HCT116 (cell line): ENCODE results near the gene NAXE. TPM values are rescaled to one million over a fixed set of nuclear protein-coding genes. Genes with fewer than 3 reads are reported as not detected.

ENCODE experiments used
- ATAC-seq: fragments of 200-7000 bp; cut with Tn5 transposase; 2 replicates; pipeline ENCODE4 v1.9.1; 2020; ENCODE audit warnings: mild to moderate bottlenecking, moderate library complexity
- BruUV-seq: library from RNA; stranded (reverse); fragments of 400-500 nt; replicated peaks from 2 replicates; lab custom pipeline; 2021; lab: Mats Ljungman, UMichigan
- CTCF ChIA-PET: fragments of 300-600 bp; sonication (Branson Sonifier 250); formaldehyde crosslinking; loops from one replicate; lab custom pipeline; 2021; ENCODE audit warnings: antibody characterized with exemption; lab: Charles Lee
- POLR2A ChIA-PET: fragments of 300-600, 350-600 bp; sonication (Branson Sonifier 250); formaldehyde crosslinking; loops from one replicate; lab custom pipeline; 2021; ENCODE audit warnings: antibody characterized with exemption; lab: Charles Lee
- RAD21 ChIA-PET, 2 experiments: fragments of 300-600 bp; sonication (Branson Sonifier 250); formaldehyde crosslinking; loops; one replicate each; lab custom pipeline; 2023; ENCODE audit warnings: low total read pairs in 2 of 2; ENCODE audit not compliant: uncharacterized antibody in 2 of 2, unreplicated experiment in 2 of 2, low non-redundant PET in 1 of 2; lab: Charles Lee
- DNase-seq: peaks from one replicate; pipeline ENCODE4 v3.0.0-alpha.2; 2010; ENCODE audit warnings: low read depth, low spot score
- H2AFZ ChIP-seq: fragments of 200-600 bp; shearing (Covaris generic), sonication (generic); 2 replicates; pipeline ENCODE4 v1.6.1; 2017; ENCODE audit warnings: low read depth, mixed run types, mixed read lengths, antibody characterized with exemption, low read length; ENCODE audit not compliant: poor library complexity, severe bottlenecking
- H3K27ac ChIP-seq: 2 replicates; pipeline ENCODE4 v1.5.1; 2012; ENCODE audit warnings: low read depth, low read length
- H3K27me3 ChIP-seq: fragments of 200-600 bp; sonication (generic); 2 replicates; pipeline ENCODE4 v1.6.1; 2016; ENCODE audit warnings: mixed run types, low read length, mixed read lengths; ENCODE audit not compliant: insufficient read depth
- H3K36me3 ChIP-seq, 2 experiments: fragments of 200-500 bp in 1 of 2; fragments of 200-600 bp in 1 of 2; sonication (Bioruptor generic) in 1 of 2; sonication (generic) in 1 of 2; 2 replicates each; pipeline versions ENCODE4 v1.5.1 to v1.6.1; 2014 to 2016; ENCODE audit warnings: low read length in 2 of 2, inconsistent platforms in 1 of 2, mixed read lengths in 1 of 2, mixed run types in 1 of 2; ENCODE audit not compliant: insufficient read depth in 2 of 2, control insufficient read depth in 1 of 2
- H3K4me1 ChIP-seq, 2 experiments: fragments of 200-600 bp in 1 of 2; sonication (generic) in 1 of 2; 2 replicates each; pipeline versions ENCODE4 v1.5.1 to v1.6.1; 2012 to 2017; ENCODE audit warnings: low read length in 2 of 2, inconsistent platforms in 1 of 2, mild to moderate bottlenecking in 1 of 2, mixed read lengths in 1 of 2, mixed run types in 1 of 2, moderate library complexity in 1 of 2; ENCODE audit not compliant: insufficient read depth in 2 of 2, control insufficient read depth in 1 of 2
- H3K4me2 ChIP-seq: fragments of 200-600 bp; sonication (generic); 2 replicates; pipeline ENCODE4 v1.6.1; 2017; ENCODE audit warnings: mixed run types, low read length, mixed read lengths
- H3K4me3 ChIP-seq, 2 experiments: fragments of 200-600 bp in 1 of 2; sonication (generic) in 1 of 2; replicated peaks in 1 of 2; 2 replicates each; pipeline ENCODE4 v1.5.1; 2011 to 2016; ENCODE audit warnings: low read length in 2 of 2, control low read depth in 1 of 2, low read depth in 1 of 2, mild to moderate bottlenecking in 1 of 2, mixed read lengths in 1 of 2, mixed run types in 1 of 2
- H3K79me2 ChIP-seq: fragments of 200-600 bp; sonication (generic); 2 replicates; pipeline ENCODE4 v1.6.1; 2017; ENCODE audit warnings: mild to moderate bottlenecking, mixed run types, low read length, moderate library complexity, mixed read lengths; ENCODE audit not compliant: insufficient read depth
- H3K9ac ChIP-seq: fragments of 200-600 bp; sonication (generic); 2 replicates; pipeline ENCODE4 v1.6.1; 2016; ENCODE audit warnings: low read length, mixed read lengths
- H3K9me2 ChIP-seq: fragments of 200-600 bp; sonication (generic), shearing (Covaris generic); 2 replicates; pipeline ENCODE4 v1.6.1; 2017; ENCODE audit warnings: mixed run types, mild to moderate bottlenecking, moderate library complexity; ENCODE audit not compliant: insufficient read depth
- H3K9me3 ChIP-seq, 2 experiments: fragments of 200-500 bp in 1 of 2; fragments of 200-600 bp in 1 of 2; sonication (Bioruptor generic) in 1 of 2; sonication (generic) in 1 of 2; 2 replicates each; pipeline ENCODE4 v1.6.1; 2014 to 2017; ENCODE audit warnings: low read length in 2 of 2, mixed read lengths in 2 of 2, inconsistent platforms in 1 of 2, low read depth in 1 of 2, mild to moderate bottlenecking in 1 of 2, mixed run types in 1 of 2, moderate library complexity in 1 of 2; ENCODE audit not compliant: control insufficient read depth in 1 of 2, insufficient read depth in 1 of 2
- H4K20me1 ChIP-seq: fragments of 200-600 bp; sonication (generic), shearing (Covaris generic); 2 replicates; pipeline ENCODE4 v1.6.1; 2017; ENCODE audit warnings: mixed run types, mild to moderate bottlenecking, moderate library complexity; ENCODE audit not compliant: insufficient read depth
- CBX3 ChIP-seq: IDR thresholded peaks from 2 replicates; pipeline ENCODE4 v1.6.1; 2012; ENCODE audit warnings: low read depth
- CTCF ChIP-seq, 3 experiments: fragments of 200-600 bp in 1 of 3; sonication (generic) in 1 of 3; IDR thresholded peaks in 2 of 3; conservative IDR thresholded peaks in 1 of 3; 2 replicates each; pipeline ENCODE4 v1.5.1; 2012 to 2017; ENCODE audit warnings: low read depth in 2 of 3, low read length in 2 of 3, antibody characterized with exemption in 1 of 3, borderline replicate concordance in 1 of 3, control low read depth in 1 of 3, mild to moderate bottlenecking in 1 of 3, mixed read lengths in 1 of 3, mixed run types in 1 of 3, moderate library complexity in 1 of 3; ENCODE audit not compliant: insufficient read depth in 1 of 3
- EGR1 ChIP-seq: IDR thresholded peaks from 2 replicates; pipeline ENCODE4 v1.6.1; 2012; ENCODE audit warnings: low read depth
- ELF1 ChIP-seq: IDR thresholded peaks from 2 replicates; pipeline ENCODE4 v1.6.1; 2012; ENCODE audit warnings: low read depth, borderline replicate concordance
- FOSL1 ChIP-seq: IDR thresholded peaks from 2 replicates; pipeline ENCODE4 v1.6.1; 2012; ENCODE audit warnings: low read depth
- JUND ChIP-seq: IDR thresholded peaks from 2 replicates; pipeline ENCODE4 v1.6.1; 2012
- MAX ChIP-seq: IDR thresholded peaks from 2 replicates; pipeline ENCODE4 v1.6.1; 2012
- SIN3A ChIP-seq: IDR thresholded peaks from 2 replicates; pipeline ENCODE4 v1.6.1; 2012; ENCODE audit warnings: low read depth
- SP1 ChIP-seq: IDR thresholded peaks from 2 replicates; pipeline ENCODE4 v1.6.1; 2012; ENCODE audit warnings: low read depth
- YY1 ChIP-seq: IDR thresholded peaks from 2 replicates; pipeline ENCODE4 v1.6.1; 2011; ENCODE audit warnings: low read length, low read depth, moderate library complexity, mild to moderate bottlenecking; ENCODE audit not compliant: insufficient replicate concordance; ENCODE audit errors: extremely low read depth
- ZBTB33 ChIP-seq: IDR thresholded peaks from 2 replicates; pipeline ENCODE4 v1.6.1; 2011; ENCODE audit warnings: mild to moderate bottlenecking, low read length, moderate library complexity; ENCODE audit not compliant: insufficient replicate concordance; ENCODE audit errors: extremely low read depth
- ZFX ChIP-seq: fragments of 450-650 bp; IDR thresholded peaks from 2 replicates; pipeline ENCODE4 v1.6.1; 2017
- intact Hi-C: fragments of 100-400 bp; cut with micrococcal nuclease; formaldehyde crosslinking; loops from 2 replicates; pipeline ENCODE4 v1.10.0; 2022
- total RNA-seq: library from RNA; stranded (reverse); gene quantifications from one replicate; pipeline ENCODE4 v1.2.1, GENCODE V29; 2021; ENCODE audit not compliant: unreplicated experiment
- TF ChIP-seq, protein P1 (sequence below): IDR thresholded peaks from 2 replicates; pipeline ENCODE4 v1.6.1; 2012

NAXE gene
- total RNA-seq, 1 experiment from 2014 or later: 139 TPM

GRCh38 chr1:156624814-156625435, 33.3 kb downstream of the NAXE start:
- H3K9me2 ChIP-seq: no peaks in the 10 kb centered on the region
- H2AFZ ChIP-seq: no peak overlapping the region
- ATAC-seq (no peak), DNase-seq (no peak)
- H3K9ac ChIP-seq: no peak overlapping the region
- H3K27me3 ChIP-seq: no peaks in the 10 kb centered on the region
- TF ChIP-seq ZBTB33 (no peak), EGR1 (no peak), SP1 (no peak), ZFX (no peak), FOSL1 (no peak), CBX3 (no peak), JUND (no peak), YY1 (no peak), SIN3A (no peak), ELF1 (no peak), CTCF (IDR thresholded peaks at IDR 0.05 in 2 of 3, conservative IDR thresholded peaks at IDR 0.05 in 1 of 3; ENCODE audit: borderline replicate concordance in 1 of 3, insufficient read depth in 1 of 3, low read depth in 2 of 3, low read length in 2 of 3) (no peak), MAX (no peak)
- TF ChIP-seq, protein P1, sequence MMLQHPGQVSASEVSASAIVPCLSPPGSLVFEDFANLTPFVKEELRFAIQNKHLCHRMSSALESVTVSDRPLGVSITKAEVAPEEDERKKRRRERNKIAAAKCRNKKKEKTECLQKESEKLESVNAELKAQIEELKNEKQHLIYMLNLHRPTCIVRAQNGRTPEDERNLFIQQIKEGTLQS: no peak
- H3K4me1 ChIP-seq: peaks cover 3 to 7% of the 10 kb centered on the region in 2 experiments; a peak in 2 of 4 replicates
- intact Hi-C loops: loop anchor here (1.0 to 10.0 kb wide), 2 partner anchors 23 to 300 kb away; partner anchors contain the start of gene LRRC71
- H3K36me3 ChIP-seq: no peaks in the 10 kb centered on the region
- ChIA-PET CTCF (interaction anchor here (0.6 to 1.0 kb wide), 2 partner anchors 53 to 81 kb away, joined by 3 read pairs; partner anchors contain the start of gene NES), RAD21 (interaction anchor here in 1 of 2 experiments (0.6 kb wide), 1 partner anchor 51 kb away, joined by 3 read pairs; no protein-coding TSS in a partner anchor), POLR2A (no interaction called here)
- no peak overlapping the region for H3K27ac ChIP-seq
- H3K4me2 ChIP-seq: peak overlapping the region; percentile 74; the same call in 1 of the 2 replicates
- BruUV-seq: no TSS peak
- no peaks in the 10 kb centered on the region for H4K20me1 ChIP-seq
- H3K9me3 ChIP-seq: no peaks in the 10 kb centered on the region
- H3K4me3 ChIP-seq: no peak overlapping the region
- H3K79me2 ChIP-seq: no peaks in the 10 kb centered on the region
